HG02840 (cell line): ENCODE results near the gene PLCB4.
"Not testable (repeated sequence)": the region's sequence is repeated elsewhere in the genome, so short reads cannot be mapped to it uniquely, and the experiment has no call there.

Experiments used
- ATAC-seq: cut with Tn5 transposase; IDR thresholded peaks from one replicate; pipeline ENCODE4 v1.9.1; 2021; ENCODE audit warnings: mild to moderate bottlenecking, moderate library complexity, moderate number of reproducible peaks; ENCODE audit not compliant: unreplicated experiment, low FRiP score

PLCB4 gene

GRCh38 chr20:9068841-9069663 is at the start of gene PLCB4:
Gene PLCB4 (plus strand): TSS chr20:9069087. CDS start chr20:9307815, 238,728 bp downstream.
- no peak for ATAC-seq

- no peak for ATAC-seq
These were observed 49.1 kb upstream of the PLCB4 start for GRCh38 chr20:9019833-9020232.

GRCh38 chr20:9021216-9021615 is 47.7 kb upstream of the PLCB4 start:
- no peak for ATAC-seq

- no peak for ATAC-seq
These were observed 47.2 kb upstream of the PLCB4 start for GRCh38 chr20:9021699-9022098.

GRCh38 chr20:9022376-9022775 is 46.5 kb upstream of the PLCB4 start:
- no peak for ATAC-seq

- no peak for ATAC-seq
These were observed 44.3 kb upstream of the PLCB4 start for GRCh38 chr20:9024606-9025005.

GRCh38 chr20:9025011-9025410 is 43.9 kb upstream of the PLCB4 start:
- ATAC-seq = no peak

GRCh38 chr20:9025643-9026042 is 43.2 kb upstream of the PLCB4 start:
- ATAC-seq = no peak

- no peak for ATAC-seq
These were observed 41.3 kb upstream of the PLCB4 start for GRCh38 chr20:9027626-9028025.

GRCh38 chr20:9028419-9028818 is 40.5 kb upstream of the PLCB4 start:
- no peak for ATAC-seq

GRCh38 chr20:9031991-9032390 is 36.9 kb upstream of the PLCB4 start:
- ATAC-seq = no peak

GRCh38 chr20:9032758-9033157 is 36.1 kb upstream of the PLCB4 start:
- ATAC-seq = no peak

GRCh38 chr20:9035126-9035525 is 33.8 kb upstream of the PLCB4 start:
- no peak for ATAC-seq

GRCh38 chr20:9036593-9036992 is 32.3 kb upstream of the PLCB4 start:
- no peak for ATAC-seq

- no peak for ATAC-seq
These were observed 29.9 kb upstream of the PLCB4 start for GRCh38 chr20:9038791-9039535.

GRCh38 chr20:9040863-9041524 is 27.9 kb upstream of the PLCB4 start:
- ATAC-seq = no peak

GRCh38 chr20:9043364-9043763 is 25.5 kb upstream of the PLCB4 start:
- no peak for ATAC-seq

- not testable (repeated sequence) for ATAC-seq
These were observed 21.0 kb upstream of the PLCB4 start for GRCh38 chr20:9047928-9048327.

GRCh38 chr20:9051508-9051907 is 17.4 kb upstream of the PLCB4 start:
- ATAC-seq = no peak

- ATAC-seq = no peak
These were observed 16.8 kb upstream of the PLCB4 start for GRCh38 chr20:9052136-9052535.

- no peak for ATAC-seq
These were observed 15.8 kb upstream of the PLCB4 start for GRCh38 chr20:9053108-9053507.
